ENCODE results near the gene TRO.

TRO gene

GRCh38 chrX:54920610-54921426 lies at the start of gene TRO:
TSS of gene TRO (plus strand) at chrX:54920824. CDS start at chrX:54922247, 1,423 bp downstream.
- peak; percentile 37 for DNase-seq

GRCh38 chrX:54885740-54886139 lies 34.9 kb upstream of the TRO start:
- no peak for DNase-seq

GRCh38 chrX:54891573-54891972 lies 29.1 kb upstream of the TRO start:
- peak; percentile 29 for DNase-seq

GRCh38 chrX:54894159-54894558 lies 26.5 kb upstream of the TRO start:
- no peak for DNase-seq

- DNase-seq, result no peak
Observed at GRCh38 chrX:54909941-54910340, 10.7 kb upstream of the TRO start.

GRCh38 chrX:54921427-54922021 lies 900 bp downstream of the TRO start:
- peak; percentile 84 for DNase-seq

- DNase-seq, result no peak
Observed at GRCh38 chrX:54922547-54922946, 1.9 kb downstream of the TRO start.

- no peak for DNase-seq
Observed at GRCh38 chrX:54923376-54923775, 2.8 kb downstream of the TRO start.

- DNase-seq, result no peak
Observed at GRCh38 chrX:54926978-54927377, 6.4 kb downstream of the TRO start.

- no peak for DNase-seq
Observed at GRCh38 chrX:54928876-54929275, 8.3 kb downstream of the TRO start.

- no peak for DNase-seq
Observed at GRCh38 chrX:54930291-54931049, 9.8 kb downstream of the TRO start.

GRCh38 chrX:54931107-54931506 lies 10.5 kb downstream of the TRO start:
- no peak for DNase-seq

GRCh38 chrX:54933150-54933826 lies 12.7 kb downstream of the TRO start:
- no peak for DNase-seq

- no peak for DNase-seq
Observed at GRCh38 chrX:54934058-54934457, 13.4 kb downstream of the TRO start.

- DNase-seq, result no peak
Observed at GRCh38 chrX:54934890-54935289, 14.3 kb downstream of the TRO start.

- no peak for DNase-seq
Observed at GRCh38 chrX:54935306-54935705, 14.7 kb downstream of the TRO start.

- DNase-seq, result no peak
Observed at GRCh38 chrX:54937416-54937815, 16.8 kb downstream of the TRO start.

- no peak for DNase-seq
Observed at GRCh38 chrX:54944816-54945215, 24.2 kb downstream of the TRO start.

GRCh38 chrX:54945224-54945623 lies 24.6 kb downstream of the TRO start:
- DNase-seq, result no peak

GRCh38 chrX:54950730-54951375 lies 30.2 kb downstream of the TRO start:
- DNase-seq, result no peak

GRCh38 chrX:54961750-54962149 lies 41.1 kb downstream of the TRO start:
- DNase-seq, result no peak

GRCh38 chrX:54964766-54965497 lies 44.3 kb downstream of the TRO start:
- no peak for DNase-seq
